HepG2 (cell line): ENCODE data around the gene DDX23. TPM values are rescaled to one million over a fixed set of nuclear protein-coding genes. Genes with fewer than 3 reads are reported as not detected.
A peak's percentile ranks its signal among the peaks of the same experiment; 100 is the strongest.

Experiments
- ATRX ChIP-seq: sonication (generic); formaldehyde crosslinking; IDR thresholded peaks from 2 replicates; pipeline ENCODE4 v1.4.0; 2020; ENCODE audit warnings: missing genetic modification reagents, borderline replicate concordance
- BHLHE40 ChIP-seq: IDR thresholded peaks from 2 replicates; pipeline ENCODE4 v1.6.1; 2011; ENCODE audit warnings: low read length, improper control_type of control experiment
- FOSL1 ChIP-seq: sonication (generic); formaldehyde crosslinking; IDR thresholded peaks from 2 replicates; pipeline ENCODE4 v1.9.0; 2021; ENCODE audit warnings: missing genetic modification reagents, borderline replicate concordance
- KDM5A ChIP-seq: fragments of 200-600 bp; sonication (generic); IDR thresholded peaks from 2 replicates; pipeline ENCODE4 v1.7.0; 2018; ENCODE audit warnings: antibody characterized with exemption, mild to moderate bottlenecking, low read length, borderline replicate concordance
- KDM6A ChIP-seq: IDR thresholded peaks from 2 replicates; pipeline ENCODE4 v1.6.1; 2016; ENCODE audit warnings: low read depth
- MED8 ChIP-seq: sonication (generic); formaldehyde crosslinking; IDR thresholded peaks from 2 replicates; pipeline ENCODE4 v1.8.1; 2023; ENCODE audit warnings: mild to moderate bottlenecking, missing genetic modification reagents; ENCODE audit not compliant: insufficient replicate concordance
- NFAT5 ChIP-seq: sonication (generic); formaldehyde crosslinking; IDR thresholded peaks from 2 replicates; pipeline ENCODE4 v1.4.0; 2020; ENCODE audit warnings: missing genetic modification reagents
- NFRKB ChIP-seq: fragments of 450-650 bp; IDR thresholded peaks from 2 replicates; pipeline ENCODE4 v1.6.1; 2017
- NR2C2 ChIP-seq: sonication (generic); formaldehyde crosslinking; IDR thresholded peaks from 2 replicates; pipeline ENCODE4 v1.4.0; 2020; ENCODE audit warnings: missing genetic modification reagents, mild to moderate bottlenecking, moderate library complexity, borderline replicate concordance
- PITX1 ChIP-seq: sonication (generic); formaldehyde crosslinking; IDR thresholded peaks from 2 replicates; pipeline ENCODE4 v1.5.1; 2020; ENCODE audit warnings: mild to moderate bottlenecking, missing genetic modification reagents
- RXRB ChIP-seq: IDR thresholded peaks from 2 replicates; pipeline ENCODE4 v1.6.1; 2016; ENCODE audit warnings: borderline replicate concordance, missing genetic modification reagents, missing compliant biosample characterization
- YEATS4 ChIP-seq: sonication (generic); formaldehyde crosslinking; IDR thresholded peaks from 2 replicates; pipeline ENCODE4 v1.4.0; 2020; ENCODE audit warnings: missing genetic modification reagents, borderline replicate concordance
- ZBTB38 ChIP-seq: sonication (generic); formaldehyde crosslinking; IDR thresholded peaks from 2 replicates; pipeline ENCODE4 v1.5.1; 2020; ENCODE audit warnings: mild to moderate bottlenecking, missing genetic modification reagents
- ZNF224 ChIP-seq: sonication (generic); formaldehyde crosslinking; IDR thresholded peaks from 2 replicates; pipeline ENCODE4 v1.5.0; 2020; ENCODE audit warnings: mild to moderate bottlenecking, missing genetic modification reagents
- ZNF674 ChIP-seq: sonication (generic); formaldehyde crosslinking; IDR thresholded peaks from 2 replicates; pipeline ENCODE4 v1.5.0; 2020; ENCODE audit warnings: low read depth, mild to moderate bottlenecking, missing genetic modification reagents
- ZNF766 ChIP-seq: sonication (generic); formaldehyde crosslinking; IDR thresholded peaks from 2 replicates; pipeline ENCODE4 v1.5.0; 2020; ENCODE audit warnings: missing genetic modification reagents, borderline replicate concordance
- ZNF781 ChIP-seq: sonication (generic); formaldehyde crosslinking; IDR thresholded peaks from 2 replicates; pipeline ENCODE4 v1.5.1; 2020; ENCODE audit warnings: borderline replicate concordance, mild to moderate bottlenecking, missing genetic modification reagents; ENCODE audit errors: not compliant biosample characterization
- polyA plus RNA-seq, 8 experiments: library from polyadenylated mRNA; depleted of rRNA in 3 of 8; stranded (reverse) in 7 of 8; unstranded in 1 of 8; fragments of >200 nt; fragmentation: Illumina TruSeq in 4 of 8; extraction: Trizol in 4 of 8; gene quantifications; 2 replicates each; pipeline versions ENCODE4 v1.2.1 to v1.2.3, GENCODE V29; 2011 to 2016; ENCODE audit warnings: low read depth in 4 of 8, missing spikeins in 1 of 8, mixed read lengths in 1 of 8; ENCODE audit not compliant: insufficient read depth in 1 of 8
- total RNA-seq, 5 experiments: library from RNA; depleted of rRNA; stranded (reverse); fragments of >200 nt; fragmentation: Illumina TruSeq; extraction: Trizol; gene quantifications; 2 replicates each; pipeline ENCODE4 v1.2.3, GENCODE V29; 2016; ENCODE audit warnings: low read depth in 1 of 5
- TF ChIP-seq, protein P1 (sequence below): sonication (generic); formaldehyde crosslinking; IDR thresholded peaks from 2 replicates; pipeline ENCODE4 v1.4.0; 2020; ENCODE audit warnings: missing genetic modification reagents
- TF ChIP-seq, protein P2 (sequence below): sonication (generic); formaldehyde crosslinking; IDR thresholded peaks from 2 replicates; pipeline ENCODE4 v1.4.0; 2020; ENCODE audit warnings: missing genetic modification reagents
- TF ChIP-seq, protein P3 (sequence below): sonication (generic); formaldehyde crosslinking; IDR thresholded peaks from 2 replicates; pipeline ENCODE4 v1.5.0; 2020; ENCODE audit warnings: mild to moderate bottlenecking, missing genetic modification reagents

Gene DDX23
- total and polyA plus RNA-seq, 2 of the 13 experiments (the other 11 are each of a cell fraction or from before 2014, with no cell fraction given), result 35.7 to 90.0 TPM

DNA sequence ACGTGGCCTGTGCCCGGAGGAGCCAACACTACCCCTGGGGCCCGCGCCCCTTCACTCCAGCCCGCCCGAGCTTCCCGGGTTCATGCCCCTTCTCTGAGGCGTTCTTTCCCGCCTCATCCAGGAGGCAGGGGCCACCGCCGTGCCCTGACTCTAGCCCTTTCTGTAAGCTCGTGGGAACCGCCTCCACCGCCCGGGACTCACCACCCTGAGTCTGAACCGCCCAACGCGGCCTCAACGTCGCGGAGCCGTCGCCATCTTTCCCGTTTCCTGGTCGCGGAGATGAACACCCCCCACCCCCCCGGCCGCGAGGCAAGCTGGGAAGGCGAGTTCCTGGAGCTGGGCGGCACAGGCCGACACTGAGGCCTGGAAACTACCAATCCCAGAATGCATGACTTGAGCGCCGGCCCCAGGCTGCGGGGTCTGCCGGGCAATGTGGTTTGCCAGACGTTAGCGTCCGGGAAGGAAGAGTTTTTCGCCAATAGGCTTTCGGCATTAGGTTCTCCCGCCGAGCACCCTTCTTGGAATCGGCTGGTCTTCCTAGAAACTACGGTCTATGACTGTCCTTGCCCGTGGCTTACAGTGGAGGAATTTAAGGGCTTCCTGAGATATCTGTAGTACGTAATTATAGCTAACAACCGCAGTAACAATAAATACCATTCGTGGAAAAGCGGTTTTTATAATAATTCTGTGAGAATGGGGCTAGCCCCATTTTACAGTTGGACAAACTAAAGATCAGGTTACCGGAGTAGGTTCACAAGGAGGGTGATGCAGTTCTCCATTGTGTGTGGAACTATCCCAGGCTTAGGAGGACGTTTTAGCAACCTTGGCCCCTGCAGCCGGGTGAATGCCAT, at the start of gene DDX23 (continued):
- TF ChIP-seq NFAT5 (CRISPR knock-in tag) (no peak), BHLHE40 (no peak), FOSL1 (CRISPR knock-in tag) (no peak), PITX1 (CRISPR knock-in tag) (peak; percentile 59; the same call in 1 of the 2 replicates), NFRKB (peak; percentile 65), ZNF781 (peak; percentile 57), NR2C2 (CRISPR knock-in tag) (peak; percentile 93), ZBTB38 (CRISPR knock-in tag) (peak; percentile 68; the same call in 1 of the 2 replicates), KDM5A (peak; percentile 93), RXRB (CRISPR knock-in tag) (peak; percentile 10; the same call in 1 of the 2 replicates), ZNF224 (CRISPR knock-in tag) (no peak), ATRX (no peak), ZNF766 (CRISPR knock-in tag) (no peak), KDM6A (CRISPR knock-in tag) (no peak), ZNF674 (CRISPR knock-in tag) (no peak), YEATS4 (CRISPR knock-in tag) (peak; percentile 75), MED8 (CRISPR knock-in tag) (no peak)
- TF ChIP-seq, protein P1, sequence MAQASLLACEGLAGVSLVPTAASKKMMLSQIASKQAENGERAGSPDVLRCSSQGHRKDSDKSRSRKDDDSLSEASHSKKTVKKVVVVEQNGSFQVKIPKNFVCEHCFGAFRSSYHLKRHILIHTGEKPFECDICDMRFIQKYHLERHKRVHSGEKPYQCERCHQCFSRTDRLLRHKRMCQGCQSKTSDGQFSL (CRISPR knock-in tag), result peak; percentile 98
- TF ChIP-seq, protein P2, sequence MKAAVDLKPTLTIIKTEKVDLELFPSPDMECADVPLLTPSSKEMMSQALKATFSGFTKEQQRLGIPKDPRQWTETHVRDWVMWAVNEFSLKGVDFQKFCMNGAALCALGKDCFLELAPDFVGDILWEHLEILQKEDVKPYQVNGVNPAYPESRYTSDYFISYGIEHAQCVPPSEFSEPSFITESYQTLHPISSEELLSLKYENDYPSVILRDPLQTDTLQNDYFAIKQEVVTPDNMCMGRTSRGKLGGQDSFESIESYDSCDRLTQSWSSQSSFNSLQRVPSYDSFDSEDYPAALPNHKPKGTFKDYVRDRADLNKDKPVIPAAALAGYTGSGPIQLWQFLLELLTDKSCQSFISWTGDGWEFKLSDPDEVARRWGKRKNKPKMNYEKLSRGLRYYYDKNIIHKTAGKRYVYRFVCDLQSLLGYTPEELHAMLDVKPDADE (CRISPR knock-in tag), result peak; percentile 45; the same call in 1 of the 2 replicates
- TF ChIP-seq, protein P3, sequence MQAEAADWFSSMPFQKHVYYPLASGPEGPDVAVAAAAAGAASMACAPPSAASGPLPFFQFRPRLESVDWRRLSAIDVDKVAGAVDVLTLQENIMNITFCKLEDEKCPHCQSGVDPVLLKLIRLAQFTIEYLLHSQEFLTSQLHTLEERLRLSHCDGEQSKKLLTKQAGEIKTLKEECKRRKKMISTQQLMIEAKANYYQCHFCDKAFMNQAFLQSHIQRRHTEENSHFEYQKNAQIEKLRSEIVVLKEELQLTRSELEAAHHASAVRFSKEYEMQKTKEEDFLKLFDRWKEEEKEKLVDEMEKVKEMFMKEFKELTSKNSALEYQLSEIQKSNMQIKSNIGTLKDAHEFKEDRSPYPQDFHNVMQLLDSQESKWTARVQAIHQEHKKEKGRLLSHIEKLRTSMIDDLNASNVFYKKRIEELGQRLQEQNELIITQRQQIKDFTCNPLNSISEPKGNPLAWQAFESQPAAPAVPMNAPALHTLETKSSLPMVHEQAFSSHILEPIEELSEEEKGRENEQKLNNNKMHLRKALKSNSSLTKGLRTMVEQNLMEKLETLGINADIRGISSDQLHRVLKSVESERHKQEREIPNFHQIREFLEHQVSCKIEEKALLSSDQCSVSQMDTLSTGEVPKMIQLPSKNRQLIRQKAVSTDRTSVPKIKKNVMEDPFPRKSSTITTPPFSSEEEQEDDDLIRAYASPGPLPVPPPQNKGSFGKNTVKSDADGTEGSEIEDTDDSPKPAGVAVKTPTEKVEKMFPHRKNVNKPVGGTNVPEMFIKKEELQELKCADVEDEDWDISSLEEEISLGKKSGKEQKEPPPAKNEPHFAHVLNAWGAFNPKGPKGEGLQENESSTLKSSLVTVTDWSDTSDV (CRISPR knock-in tag), result no peak
